Neural crest cell (in vitro differentiated cells): ENCODE results near the gene SPOPL. TPM values are rescaled to one million over a fixed set of nuclear protein-coding genes. Genes with fewer than 3 reads are reported as not detected.
"Not testable (repeated sequence)": the region's sequence is repeated elsewhere in the genome, so short reads cannot be mapped to it uniquely, and the experiment has no call there.

Experiments
- DNase-seq: peaks from one replicate; pipeline ENCODE4 v3.0.0; 2021; ENCODE audit warnings: low read depth, mixed read lengths, low spot score
- H3K27ac Mint-ChIP-seq: one replicate; pipeline ENCODE4 v1.8.0; 2021; ENCODE audit warnings: mild to moderate bottlenecking, mixed read lengths; ENCODE audit not compliant: unreplicated experiment
- H3K27me3 Mint-ChIP-seq: 2 replicates; pipeline ENCODE4 v1.8.0; 2021; ENCODE audit warnings: low read depth, mild to moderate bottlenecking, mixed read lengths
- H3K36me3 Mint-ChIP-seq: 2 replicates; pipeline ENCODE4 v1.8.0; 2021; ENCODE audit warnings: low read depth, mild to moderate bottlenecking, mixed read lengths
- H3K4me1 Mint-ChIP-seq: 2 replicates; pipeline ENCODE4 v1.8.0; 2021; ENCODE audit warnings: mixed read lengths
- H3K4me3 Mint-ChIP-seq: one replicate; pipeline ENCODE4 v1.8.0; 2021; ENCODE audit warnings: mild to moderate bottlenecking, mixed read lengths
- H3K9me3 Mint-ChIP-seq: 2 replicates; pipeline ENCODE4 v1.8.0; 2021; ENCODE audit warnings: mixed read lengths
- CTCF ChIP-seq: fragments of 200-600 bp; sonication (generic); conservative IDR thresholded peaks from 2 replicates; pipeline ENCODE4 v1.5.0; 2021; ENCODE audit warnings: antibody characterized with exemption, mild to moderate bottlenecking
- total RNA-seq: library from RNA; stranded (reverse); gene quantifications from 2 replicates; pipeline ENCODE4 v1.2.1, GENCODE V29; 2021

The SPOPL gene
- total RNA-seq, 1 donor from 2014 or later = 18.0 TPM

DNA sequence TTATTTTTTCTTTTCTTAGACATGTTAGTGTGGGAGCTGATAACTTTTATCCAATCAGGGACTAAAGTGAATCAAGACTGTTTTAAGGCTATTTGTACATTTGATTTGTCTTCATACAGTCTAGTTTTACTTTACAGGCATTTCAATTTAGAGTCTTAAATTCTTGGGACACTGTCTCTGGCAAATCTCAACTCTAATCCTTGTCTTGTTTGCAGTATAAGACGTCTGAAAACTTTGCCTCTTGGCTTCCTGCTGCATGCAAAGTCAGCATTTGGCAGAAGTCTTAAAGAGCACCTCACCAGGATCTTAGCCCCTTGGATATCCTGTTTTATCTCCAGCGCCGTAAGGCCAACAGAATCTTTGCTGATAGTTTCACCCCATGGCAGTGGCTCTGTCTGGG is 30.3 kb downstream of the SPOPL start:
- H3K4me3 Mint-ChIP-seq = no peak overlapping the region
- H3K36me3 Mint-ChIP-seq = peaks cover 3% of the 10 kb centered on the region
- no peaks in the 10 kb centered on the region for H3K27me3 Mint-ChIP-seq
- no peak for DNase-seq
- no peak overlapping the region for H3K27ac Mint-ChIP-seq
- H3K4me1 Mint-ChIP-seq = no peaks in the 10 kb centered on the region
- no peak for TF ChIP-seq CTCF
- no peaks in the 10 kb centered on the region for H3K9me3 Mint-ChIP-seq

GRCh38 chr2:138534791-138535190 is 33.2 kb downstream of the SPOPL start:
- Mint-ChIP-seq H3K27ac (no peak overlapping the region), H3K9me3 (peaks cover 5% of the 10 kb centered on the region), H3K36me3 (peaks cover 24% of the 10 kb centered on the region), H3K27me3 (no peaks in the 10 kb centered on the region), H3K4me3 (no peak overlapping the region), H3K4me1 (no peaks in the 10 kb centered on the region)
- no peak for TF ChIP-seq CTCF
- DNase-seq = no peak

- H3K27me3 Mint-ChIP-seq = no peaks in the 10 kb centered on the region
- H3K9me3 Mint-ChIP-seq = peaks cover 5% of the 10 kb centered on the region
- no peak overlapping the region for H3K27ac Mint-ChIP-seq
- H3K4me3 Mint-ChIP-seq = no peak overlapping the region
- H3K4me1 Mint-ChIP-seq = no peaks in the 10 kb centered on the region
- no peak for TF ChIP-seq CTCF
- DNase-seq = no peak
- H3K36me3 Mint-ChIP-seq = peaks cover 29% of the 10 kb centered on the region
Observed at GRCh38 chr2:138536302-138536701, 34.7 kb downstream of the SPOPL start.

DNA sequence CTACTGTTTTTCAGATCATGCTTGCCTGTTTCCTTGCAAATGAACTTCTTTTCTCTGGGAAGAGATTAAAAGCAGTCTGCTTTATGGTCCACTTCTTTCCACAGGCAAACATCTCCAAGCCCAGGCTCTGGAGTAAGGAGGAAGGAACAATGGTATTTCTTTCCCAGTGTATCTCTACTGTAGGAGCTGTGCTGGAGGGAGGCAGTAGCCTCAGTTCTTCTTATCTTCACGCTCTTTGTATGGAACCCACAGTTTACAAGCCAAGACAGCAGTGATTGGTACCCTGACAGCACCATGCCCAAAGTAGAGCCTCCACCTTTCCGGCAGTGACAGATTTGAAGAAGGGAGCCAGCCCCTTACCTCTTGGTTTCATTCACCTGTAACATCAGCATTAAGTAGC is 35.2 kb downstream of the SPOPL start:
- no peaks in the 10 kb centered on the region for H3K27me3 Mint-ChIP-seq
- no peaks in the 10 kb centered on the region for H3K4me1 Mint-ChIP-seq
- H3K4me3 Mint-ChIP-seq = no peak overlapping the region
- H3K27ac Mint-ChIP-seq = no peak overlapping the region
- peaks cover 5% of the 10 kb centered on the region for H3K9me3 Mint-ChIP-seq
- no peak for TF ChIP-seq CTCF
- H3K36me3 Mint-ChIP-seq = peaks cover 33% of the 10 kb centered on the region
- DNase-seq = no peak

- no peak for TF ChIP-seq CTCF
- DNase-seq = no peak
- H3K36me3 Mint-ChIP-seq = peaks cover 39% of the 10 kb centered on the region
- H3K27me3 Mint-ChIP-seq = no peaks in the 10 kb centered on the region
- H3K27ac Mint-ChIP-seq = no peak overlapping the region
- H3K4me1 Mint-ChIP-seq = no peaks in the 10 kb centered on the region
- H3K4me3 Mint-ChIP-seq = no peak overlapping the region
- H3K9me3 Mint-ChIP-seq = peaks cover 8% of the 10 kb centered on the region
Observed at GRCh38 chr2:138537170-138537915, 35.8 kb downstream of the SPOPL start.

DNA sequence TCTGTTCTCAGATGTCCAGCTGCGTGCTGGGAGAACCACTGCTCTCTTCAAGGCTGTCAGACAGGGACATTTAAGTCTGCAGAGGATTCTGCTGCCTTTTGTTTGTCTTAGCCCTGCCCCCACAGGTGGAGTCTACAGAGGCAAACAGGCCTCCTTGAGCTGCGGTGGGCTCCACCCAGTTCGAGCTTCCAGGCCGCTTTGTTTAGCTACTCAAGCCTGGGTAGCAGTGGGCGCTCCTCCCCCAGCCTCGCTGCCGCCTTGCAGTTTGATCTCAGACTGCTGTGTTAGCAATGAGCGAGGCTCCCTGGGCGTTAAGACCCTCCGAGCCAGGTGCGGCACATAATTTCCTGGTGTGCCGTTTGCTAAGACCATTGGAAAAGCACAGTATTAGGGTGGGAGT is 42.6 kb downstream of the SPOPL start:
- H3K4me3 Mint-ChIP-seq, H3K9me3 Mint-ChIP-seq, H3K27me3 Mint-ChIP-seq, H3K27ac Mint-ChIP-seq, DNase-seq, H3K4me1 Mint-ChIP-seq: not testable (repeated sequence)
- H3K36me3 Mint-ChIP-seq = peaks cover 34% of the 10 kb centered on the region
